Measurements from ENCODE around the gene CCR8.

The CCR8 gene

GRCh38 chr3:39329493-39329892, at the start of gene CCR8:
Gene CCR8 (plus strand): TSS chr3:39329709. CDS start chr3:39332332, 2,623 bp downstream.
- H3K4me3 ChIP-seq (ENCODE audit: low read length), result no peak within 1 kb of the TSS
- TF ChIP-seq CTCF (IDR thresholded peaks at IDR 0.05; ENCODE audit: insufficient read depth, low read depth, low read length, missing control alignments), result no peak
- no peak for DNase-seq (ENCODE audit: low read depth)

- no peak for TF ChIP-seq CTCF (IDR thresholded peaks at IDR 0.05; ENCODE audit: insufficient read depth, low read depth, low read length, missing control alignments)
- no peak for DNase-seq (ENCODE audit: low read depth)
- H3K4me3 ChIP-seq (ENCODE audit: low read length), result no peak within 1 kb of the TSS
Measured at GRCh38 chr3:39279745-39280517, 49.6 kb upstream of the CCR8 start, which contains the start of gene CX3CR1. Gene CX3CR1 (minus strand): TSS chr3:39280036. CDS start chr3:39266509, 13,527 bp downstream.

- no peak for DNase-seq (ENCODE audit: low read depth)
- no peak for TF ChIP-seq CTCF (IDR thresholded peaks at IDR 0.05; ENCODE audit: insufficient read depth, low read depth, low read length, missing control alignments)
- H3K4me3 ChIP-seq (ENCODE audit: low read length), result no peak overlapping the region
Measured at GRCh38 chr3:39280571-39280970, 48.9 kb upstream of the CCR8 start.

GRCh38 chr3:39281533-39281932, 48.0 kb upstream of the CCR8 start:
- no peak for DNase-seq (ENCODE audit: low read depth)

GRCh38 chr3:39282057-39282456, 47.5 kb upstream of the CCR8 start:
- H3K4me3 ChIP-seq (ENCODE audit: low read length), result no peak overlapping the region
- TF ChIP-seq CTCF (IDR thresholded peaks at IDR 0.05; ENCODE audit: insufficient read depth, low read depth, low read length, missing control alignments), result no peak
- no peak for DNase-seq (ENCODE audit: low read depth)

More at GRCh38 chr3:39281533-39281932, 48.0 kb upstream of the CCR8 start:
- no peak for TF ChIP-seq CTCF (IDR thresholded peaks at IDR 0.05; ENCODE audit: insufficient read depth, low read depth, low read length, missing control alignments)
- H3K4me3 ChIP-seq (ENCODE audit: low read length), result no peak overlapping the region

- no peak for TF ChIP-seq CTCF (IDR thresholded peaks at IDR 0.05; ENCODE audit: insufficient read depth, low read depth, low read length, missing control alignments)
- no peak for DNase-seq (ENCODE audit: low read depth)
- H3K4me3 ChIP-seq (ENCODE audit: low read length), result no peak overlapping the region
Measured at GRCh38 chr3:39284457-39284881, 45.0 kb upstream of the CCR8 start.

GRCh38 chr3:39285332-39285731, 44.2 kb upstream of the CCR8 start:
- DNase-seq (ENCODE audit: low read depth), result no peak
- no peak overlapping the region for H3K4me3 ChIP-seq (ENCODE audit: low read length)
- TF ChIP-seq CTCF (IDR thresholded peaks at IDR 0.05; ENCODE audit: insufficient read depth, low read depth, low read length, missing control alignments), result no peak

Measured in epithelial cell of esophagus (primary cell).